GM21786 (cell line): ENCODE data around the gene GHRH.

ENCODE experiments used
- ATAC-seq: cut with Tn5 transposase; IDR thresholded peaks from one replicate; pipeline ENCODE4 v1.9.1; 2021; ENCODE audit not compliant: unreplicated experiment

GHRH gene

GRCh38 chr20:37240337-37241067 lies 21.1 kb downstream of the GHRH start:
- no peak for ATAC-seq

- ATAC-seq = no peak
These were observed 22.6 kb downstream of the GHRH start for GRCh38 chr20:37238935-37239451.

GRCh38 chr20:37238426-37238825 lies 23.2 kb downstream of the GHRH start:
- no peak for ATAC-seq

GRCh38 chr20:37237656-37238055 lies 24.0 kb downstream of the GHRH start:
- ATAC-seq = no peak

- no peak for ATAC-seq
These were observed 25.2 kb downstream of the GHRH start for GRCh38 chr20:37236462-37236861.

- no peak for ATAC-seq
These were observed 26.5 kb downstream of the GHRH start for GRCh38 chr20:37235065-37235464.

GRCh38 chr20:37234254-37234581 lies 27.4 kb downstream of the GHRH start:
- ATAC-seq = no peak

- ATAC-seq = no peak
These were observed 27.9 kb downstream of the GHRH start for GRCh38 chr20:37233548-37234253.

- ATAC-seq = no peak
These were observed 29.5 kb downstream of the GHRH start for GRCh38 chr20:37231947-37232630.

- ATAC-seq = no peak
These were observed 31.4 kb downstream of the GHRH start for GRCh38 chr20:37230200-37230599.

- no peak for ATAC-seq
These were observed 32.3 kb downstream of the GHRH start for GRCh38 chr20:37229357-37229756.

- no peak for ATAC-seq
These were observed 33.0 kb downstream of the GHRH start for GRCh38 chr20:37228656-37229055.

- ATAC-seq = no peak
These were observed 33.5 kb downstream of the GHRH start for GRCh38 chr20:37228082-37228481.

GRCh38 chr20:37226889-37227288 lies 34.7 kb downstream of the GHRH start:
- ATAC-seq = no peak

- no peak for ATAC-seq
These were observed 36.5 kb downstream of the GHRH start for GRCh38 chr20:37225146-37225545.

GRCh38 chr20:37223053-37223452 lies 38.6 kb downstream of the GHRH start:
- no peak for ATAC-seq

GRCh38 chr20:37222086-37222485 lies 39.5 kb downstream of the GHRH start:
- no peak for ATAC-seq

- no peak for ATAC-seq
These were observed 40.9 kb downstream of the GHRH start for GRCh38 chr20:37220731-37221130.

- no peak for ATAC-seq
These were observed 41.6 kb downstream of the GHRH start for GRCh38 chr20:37219751-37220668.

GRCh38 chr20:37218976-37219375 lies 42.6 kb downstream of the GHRH start:
- no peak for ATAC-seq

- no peak for ATAC-seq
These were observed 43.2 kb downstream of the GHRH start for GRCh38 chr20:37218441-37218840.
